ENCODE results near the gene NEO1. TPM values are rescaled to one million over a fixed set of nuclear protein-coding genes. Genes with fewer than 3 reads are reported as not detected.

The NEO1 gene
- total and polyA plus RNA-seq, 9 of the 15 experiments (the other 6 are each of a cell fraction or from before 2014, with no cell fraction given) = 0.08 to 1.7 (median 0.48) TPM

DNA sequence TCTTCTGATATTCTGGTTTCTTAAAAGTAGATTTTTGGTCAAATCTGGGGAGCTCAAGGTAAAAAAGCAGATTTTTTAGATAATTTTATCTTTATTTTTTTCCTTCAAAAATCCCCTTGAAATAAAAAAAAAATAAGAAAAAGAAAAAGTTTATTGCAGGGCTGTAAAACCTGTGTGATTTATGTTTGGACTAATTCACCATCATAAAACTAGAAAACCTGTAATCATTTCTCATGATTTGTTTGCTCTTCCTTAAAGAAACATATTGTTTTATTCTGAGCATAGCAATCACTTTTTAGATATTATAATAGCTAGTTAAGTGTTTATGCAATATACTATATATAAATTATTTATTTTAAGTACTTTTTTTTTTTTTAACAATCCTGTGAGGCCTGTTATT is 68.0 kb downstream of the NEO1 start (continued):
- no peak for TF ChIP-seq KLF13 (tag; IDR thresholded peaks at IDR 0.05; ENCODE audit: borderline replicate concordance, low read depth)
- TF ChIP-seq ARID1B (IDR thresholded peaks at IDR 0.05) = no peak
- TF ChIP-seq, protein P1, sequence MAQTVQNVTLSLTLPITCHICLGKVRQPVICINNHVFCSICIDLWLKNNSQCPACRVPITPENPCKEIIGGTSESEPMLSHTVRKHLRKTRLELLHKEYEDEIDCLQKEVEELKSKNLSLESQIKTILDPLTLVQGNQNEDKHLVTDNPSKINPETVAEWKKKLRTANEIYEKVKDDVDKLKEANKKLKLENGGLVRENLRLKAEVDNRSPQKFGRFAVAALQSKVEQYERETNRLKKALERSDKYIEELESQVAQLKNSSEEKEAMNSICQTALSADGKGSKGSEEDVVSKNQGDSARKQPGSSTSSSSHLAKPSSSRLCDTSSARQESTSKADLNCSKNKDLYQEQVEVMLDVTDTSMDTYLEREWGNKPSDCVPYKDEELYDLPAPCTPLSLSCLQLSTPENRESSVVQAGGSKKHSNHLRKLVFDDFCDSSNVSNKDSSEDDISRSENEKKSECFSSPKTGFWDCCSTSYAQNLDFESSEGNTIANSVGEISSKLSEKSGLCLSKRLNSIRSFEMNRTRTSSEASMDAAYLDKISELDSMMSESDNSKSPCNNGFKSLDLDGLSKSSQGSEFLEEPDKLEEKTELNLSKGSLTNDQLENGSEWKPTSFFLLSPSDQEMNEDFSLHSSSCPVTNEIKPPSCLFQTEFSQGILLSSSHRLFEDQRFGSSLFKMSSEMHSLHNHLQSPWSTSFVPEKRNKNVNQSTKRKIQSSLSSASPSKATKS (CRISPR knock-in tag; IDR thresholded peaks at IDR 0.05) = no peak
- no peak for TF ChIP-seq HNRNPUL1 (IDR thresholded peaks at IDR 0.05; ENCODE audit: low read length)
- no peak for TF ChIP-seq ESRRB (CRISPR knock-in tag; IDR thresholded peaks at IDR 0.05; ENCODE audit: borderline replicate concordance)
- TF ChIP-seq FUS (optimal IDR thresholded peaks at IDR 0.05; ENCODE audit: low read depth, low read length) = no peak
- TF ChIP-seq HNRNPLL (IDR thresholded peaks at IDR 0.05; ENCODE audit: low read depth, low read length, poor library complexity, severe bottlenecking) = no peak
- TF ChIP-seq, protein P2, sequence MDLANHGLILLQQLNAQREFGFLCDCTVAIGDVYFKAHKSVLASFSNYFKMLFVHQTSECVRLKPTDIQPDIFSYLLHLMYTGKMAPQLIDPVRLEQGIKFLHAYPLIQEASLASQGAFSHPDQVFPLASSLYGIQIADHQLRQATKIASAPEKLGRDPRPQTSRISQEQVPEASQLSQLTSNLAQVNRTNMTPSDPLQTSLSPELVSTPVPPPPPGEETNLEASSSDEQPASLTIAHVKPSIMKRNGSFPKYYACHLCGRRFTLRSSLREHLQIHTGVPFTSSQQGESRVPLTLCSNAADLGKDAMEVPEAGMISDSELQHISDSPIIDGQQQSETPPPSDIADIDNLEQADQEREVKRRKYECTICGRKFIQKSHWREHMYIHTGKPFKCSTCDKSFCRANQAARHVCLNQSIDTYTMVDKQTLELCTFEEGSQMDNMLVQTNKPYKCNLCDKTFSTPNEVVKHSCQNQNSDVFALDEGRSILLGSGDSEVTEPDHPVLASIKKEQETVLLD (IDR thresholded peaks at IDR 0.05) = no peak
- no peak for TF ChIP-seq ZNF76 (CRISPR knock-in tag; IDR thresholded peaks at IDR 0.05; ENCODE audit: borderline replicate concordance)
- TF ChIP-seq, protein P3, sequence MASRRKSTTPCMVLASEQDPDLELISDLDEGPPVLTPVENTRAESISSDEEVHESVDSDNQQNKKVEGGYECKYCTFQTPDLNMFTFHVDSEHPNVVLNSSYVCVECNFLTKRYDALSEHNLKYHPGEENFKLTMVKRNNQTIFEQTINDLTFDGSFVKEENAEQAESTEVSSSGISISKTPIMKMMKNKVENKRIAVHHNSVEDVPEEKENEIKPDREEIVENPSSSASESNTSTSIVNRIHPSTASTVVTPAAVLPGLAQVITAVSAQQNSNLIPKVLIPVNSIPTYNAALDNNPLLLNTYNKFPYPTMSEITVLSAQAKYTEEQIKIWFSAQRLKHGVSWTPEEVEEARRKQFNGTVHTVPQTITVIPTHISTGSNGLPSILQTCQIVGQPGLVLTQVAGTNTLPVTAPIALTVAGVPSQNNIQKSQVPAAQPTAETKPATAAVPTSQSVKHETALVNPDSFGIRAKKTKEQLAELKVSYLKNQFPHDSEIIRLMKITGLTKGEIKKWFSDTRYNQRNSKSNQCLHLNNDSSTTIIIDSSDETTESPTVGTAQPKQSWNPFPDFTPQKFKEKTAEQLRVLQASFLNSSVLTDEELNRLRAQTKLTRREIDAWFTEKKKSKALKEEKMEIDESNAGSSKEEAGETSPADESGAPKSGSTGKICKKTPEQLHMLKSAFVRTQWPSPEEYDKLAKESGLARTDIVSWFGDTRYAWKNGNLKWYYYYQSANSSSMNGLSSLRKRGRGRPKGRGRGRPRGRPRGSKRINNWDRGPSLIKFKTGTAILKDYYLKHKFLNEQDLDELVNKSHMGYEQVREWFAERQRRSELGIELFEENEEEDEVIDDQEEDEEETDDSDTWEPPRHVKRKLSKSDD (conservative IDR thresholded peaks at IDR 0.05; ENCODE audit: low read length) = no peak
- TF ChIP-seq CHCHD3 (CRISPR knock-in tag; IDR thresholded peaks at IDR 0.05) = no peak
